Kidney (tissue), 14 donors: ENCODE results near the gene GSK3A. TPM values are rescaled to one million over a fixed set of nuclear protein-coding genes. Genes with fewer than 3 reads are reported as not detected.

Experiments
- DNase-seq, 5 donors: peaks; one replicate each; pipeline ENCODE4 v3.0.0-alpha.2; 2013 to 2020
- FAIRE-seq: peaks from 2 replicates; lab custom pipeline; 2012; peaks lifted over from hg19 to GRCh38; lab: Jason Lieb, UNC
- H3K27ac ChIP-seq, 2 donors: one replicate each; pipeline ENCODE4 v1.7.0; 2013; ENCODE audit warnings: low read depth in 2 of 2, low read length in 2 of 2, inconsistent platforms in 1 of 2
- H3K27me3 ChIP-seq: one replicate; pipeline ENCODE4 v1.7.1; 2013; ENCODE audit warnings: low read length, inconsistent platforms; ENCODE audit not compliant: control insufficient read depth, insufficient read depth
- H3K36me3 ChIP-seq, 3 donors: one replicate each; pipeline versions ENCODE4 v1.7.0 to v1.7.1; 2013; ENCODE audit warnings: low read length in 3 of 3, control low read depth in 1 of 3, inconsistent platforms in 1 of 3; ENCODE audit not compliant: insufficient read depth in 3 of 3, control insufficient read depth in 2 of 3
- H3K4me1 ChIP-seq, 3 donors: one replicate each; pipeline versions ENCODE4 v1.7.0 to v1.7.1; 2013; ENCODE audit warnings: low read length in 3 of 3, inconsistent platforms in 1 of 3, low read depth in 1 of 3; ENCODE audit not compliant: control insufficient read depth in 2 of 3, insufficient read depth in 2 of 3
- H3K4me3 ChIP-seq, 3 donors: one replicate each; pipeline versions ENCODE4 v1.7.0 to v1.8.1; 2013; ENCODE audit warnings: low read length in 3 of 3, control low read depth in 1 of 3, inconsistent platforms in 1 of 3
- H3K9ac ChIP-seq, 3 donors: one replicate each; pipeline versions ENCODE4 v1.7.0 to v1.7.1; 2013; ENCODE audit warnings: low read length in 3 of 3, control low read depth in 1 of 3, inconsistent platforms in 1 of 3
- H3K9me3 ChIP-seq, 3 donors: one replicate each; pipeline versions ENCODE4 v1.7.0 to v1.7.1; 2013; ENCODE audit warnings: low read length in 3 of 3, control low read depth in 1 of 3, inconsistent platforms in 1 of 3; ENCODE audit not compliant: control insufficient read depth in 2 of 3, insufficient read depth in 1 of 3
- intact Hi-C: fragments of 100-400 bp; cut with DNase I; formaldehyde crosslinking; loops from one replicate; pipeline ENCODE4 v1.11.1; 2022
- polyA plus RNA-seq: library from polyadenylated mRNA; stranded (reverse); fragments of 350-450 nt; fragmentation: Illumina TruSeq; extraction: RNeasy Lipid Tissue Mini Kit (QIAGEN cat#74804); gene quantifications from one replicate; pipeline ENCODE4 v1.2.3, GENCODE V29; 2014; ENCODE audit warnings: low read depth, low replicate concordance; ENCODE audit not compliant: insufficient read depth
- total RNA-seq: library from RNA; stranded (reverse); fragmentation: NEBNext Ultra II Directional; extraction: Animal tissue kit (Norgen Biotek cat#: 25700); gene quantifications from one replicate; pipeline ENCODE4 v1.2.1, GENCODE V29; 2021
- TF ChIP-seq, protein P1 (sequence below): IDR thresholded peaks from 3 replicates; pipeline ENCODE4 v1.5.1; 2012; ENCODE audit warnings: mild to moderate bottlenecking, moderate library complexity, borderline replicate concordance; ENCODE audit not compliant: insufficient read depth; ENCODE audit errors: extremely low read depth
- donor health status: control.
- donor health status: control.
- donor health status: control.
- donor health status: control.
- donor health status: control.
- donor health status: DM: yes; HTN: yes; CAD: no.
- donor health status: Normal renal cell carcinoma (clear cell type).

GSK3A gene
- total and polyA plus RNA-seq, 2 donors from 2014 or later, result 39.2 to 57.3 TPM

DNA sequence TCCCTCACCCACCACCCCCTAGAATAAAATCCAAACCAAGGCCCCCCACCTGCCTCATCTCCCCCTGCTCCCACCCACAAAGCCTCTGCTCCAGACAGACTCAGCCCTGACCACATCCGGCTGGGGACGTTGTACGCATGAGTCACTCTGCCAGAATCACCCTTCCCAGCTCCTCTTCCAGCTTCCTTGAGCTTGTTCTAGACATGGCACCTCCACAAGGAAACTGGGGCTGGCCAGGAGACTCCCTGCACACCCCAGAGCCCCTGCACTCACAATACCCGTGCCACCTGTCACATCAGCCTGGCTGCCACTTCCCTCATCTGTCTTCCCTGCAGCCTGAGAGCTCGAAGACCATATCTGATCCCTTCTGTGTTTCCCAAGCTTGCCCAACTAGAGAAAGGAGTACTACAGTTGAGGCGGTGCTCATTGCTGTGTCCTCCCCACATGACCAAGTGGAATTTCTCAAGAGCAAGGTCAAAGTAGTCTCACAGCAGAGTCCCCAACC lies 34.6 kb downstream of the GSK3A start:
- DNase-seq, result peak in 1 of 5 donors; percentile 32

DNA sequence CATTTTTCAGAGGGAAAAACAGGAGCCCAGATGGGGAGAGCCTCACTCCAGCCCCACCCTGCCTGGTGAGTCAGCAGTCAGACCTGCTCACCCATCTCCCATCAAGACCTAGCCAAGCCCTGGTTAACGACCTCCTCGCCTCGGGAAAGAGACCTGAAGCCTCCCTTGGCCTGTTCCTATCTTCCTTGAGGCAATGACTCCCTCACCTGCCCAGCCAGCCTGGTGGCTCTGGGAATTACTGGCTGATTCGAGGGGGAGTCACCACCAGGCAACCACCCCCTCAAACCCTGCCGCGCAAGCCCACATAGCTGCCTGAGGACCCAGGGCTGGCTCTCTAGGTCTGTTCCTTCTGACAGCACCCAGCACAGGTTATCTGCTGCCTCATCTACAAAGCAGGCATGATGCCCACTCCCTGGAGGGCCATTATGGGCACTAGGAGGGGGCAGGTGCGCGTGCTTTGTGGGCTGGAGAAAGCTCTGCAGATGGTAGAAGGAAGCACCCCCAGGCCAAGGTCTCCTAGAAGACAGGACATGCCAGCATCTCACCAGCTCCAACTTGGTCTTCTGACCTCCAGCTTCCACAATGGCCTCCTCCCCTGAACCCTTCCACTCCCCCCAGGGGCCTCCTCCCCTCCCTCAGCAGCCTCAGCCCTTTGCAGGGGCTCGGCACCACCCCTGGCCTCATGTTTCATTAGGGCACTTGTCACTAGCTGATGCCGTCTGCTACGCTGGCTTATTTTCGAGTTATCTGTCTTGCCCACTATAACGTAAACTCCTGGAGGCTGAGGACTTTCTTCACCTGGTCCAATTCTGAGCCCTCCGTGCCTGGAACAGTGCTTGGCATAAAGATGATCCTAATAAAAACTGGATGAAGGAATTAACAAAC lies 35.3 kb downstream of the GSK3A start:
- TF ChIP-seq, protein P1, sequence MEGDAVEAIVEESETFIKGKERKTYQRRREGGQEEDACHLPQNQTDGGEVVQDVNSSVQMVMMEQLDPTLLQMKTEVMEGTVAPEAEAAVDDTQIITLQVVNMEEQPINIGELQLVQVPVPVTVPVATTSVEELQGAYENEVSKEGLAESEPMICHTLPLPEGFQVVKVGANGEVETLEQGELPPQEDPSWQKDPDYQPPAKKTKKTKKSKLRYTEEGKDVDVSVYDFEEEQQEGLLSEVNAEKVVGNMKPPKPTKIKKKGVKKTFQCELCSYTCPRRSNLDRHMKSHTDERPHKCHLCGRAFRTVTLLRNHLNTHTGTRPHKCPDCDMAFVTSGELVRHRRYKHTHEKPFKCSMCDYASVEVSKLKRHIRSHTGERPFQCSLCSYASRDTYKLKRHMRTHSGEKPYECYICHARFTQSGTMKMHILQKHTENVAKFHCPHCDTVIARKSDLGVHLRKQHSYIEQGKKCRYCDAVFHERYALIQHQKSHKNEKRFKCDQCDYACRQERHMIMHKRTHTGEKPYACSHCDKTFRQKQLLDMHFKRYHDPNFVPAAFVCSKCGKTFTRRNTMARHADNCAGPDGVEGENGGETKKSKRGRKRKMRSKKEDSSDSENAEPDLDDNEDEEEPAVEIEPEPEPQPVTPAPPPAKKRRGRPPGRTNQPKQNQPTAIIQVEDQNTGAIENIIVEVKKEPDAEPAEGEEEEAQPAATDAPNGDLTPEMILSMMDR, result no peak
- FAIRE-seq (no peak), DNase-seq (peak in 1 of 5 donors; percentile 39)
- peaks cover 5 to 62% (median 42%) of the 10 kb centered on the region in 3 donors for H3K36me3 ChIP-seq
- intact Hi-C loops, result no loop called here
- no peak overlapping the region for H3K4me3 ChIP-seq
- H3K4me1 ChIP-seq, result no peaks in the 10 kb centered on the region
- H3K9me3 ChIP-seq, result no peaks in the 10 kb centered on the region
- H3K9ac ChIP-seq, result no peak overlapping the region
- H3K27me3 ChIP-seq, result no peaks in the 10 kb centered on the region
- no peak overlapping the region for H3K27ac ChIP-seq

More for the DNA sequence above, 34.6 kb downstream of the GSK3A start:
- no peak for FAIRE-seq
- H3K4me1 ChIP-seq, result no peaks in the 10 kb centered on the region
- H3K9ac ChIP-seq, result no peak overlapping the region
- no peaks in the 10 kb centered on the region for H3K9me3 ChIP-seq
- intact Hi-C loops, result no loop called here
- peaks cover 5 to 56% (median 42%) of the 10 kb centered on the region in 3 donors for H3K36me3 ChIP-seq
- TF ChIP-seq, protein P1, result no peak
- H3K27me3 ChIP-seq, result no peaks in the 10 kb centered on the region
- no peak overlapping the region for H3K4me3 ChIP-seq
- no peak overlapping the region for H3K27ac ChIP-seq

DNA sequence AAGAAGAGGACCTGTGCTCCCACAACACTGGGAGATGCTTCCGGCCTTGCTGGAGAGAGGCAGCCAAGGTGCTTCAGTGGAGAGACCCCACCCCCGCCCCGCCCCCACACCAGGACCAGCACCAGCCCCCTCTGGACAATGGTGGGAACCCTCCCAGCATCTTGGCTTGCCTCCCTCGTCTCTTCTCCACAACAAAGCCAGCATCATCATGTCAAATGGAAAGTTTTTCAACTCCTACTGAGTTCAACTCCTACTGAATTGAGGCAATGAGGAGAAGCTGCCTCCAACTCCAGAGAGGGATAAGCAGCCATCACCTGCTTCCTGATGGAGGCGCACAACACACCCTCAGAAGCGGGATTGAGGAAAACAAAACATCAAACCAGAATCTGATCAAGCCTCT lies 37.7 kb downstream of the GSK3A start:
- FAIRE-seq, result no peak
- TF ChIP-seq, protein P1, result no peak
- H3K27me3 ChIP-seq, result no peaks in the 10 kb centered on the region

More for the DNA sequence above, 37.7 kb downstream of the GSK3A start:
- peak in 1 of 5 donors; percentile 10 for DNase-seq
- Histone ChIP-seq H3K9me3 (no peaks in the 10 kb centered on the region), H3K4me3 (no peak overlapping the region), H3K9ac (no peak overlapping the region), H3K4me1 (peaks cover 0 to 4% (median 0%) of the 10 kb centered on the region in 3 donors), H3K36me3 (peaks cover 2 to 70% (median 41%) of the 10 kb centered on the region in 3 donors), H3K27ac (no peak overlapping the region)
- intact Hi-C loops, result no loop called here
